KBM-7 (cell line): ENCODE data around the gene TUBG2.
"Not testable (repeated sequence)": the region's sequence is repeated elsewhere in the genome, so short reads cannot be mapped to it uniquely, and the experiment has no call there.

Source experiments
- DNase-seq: peaks from one replicate; pipeline ENCODE4 v3.0.0-alpha.2; 2015
- in situ Hi-C: fragments of 300-500 bp; cut with MboI; formaldehyde crosslinking; loops from 2 replicates; pipeline ENCODE4 v1.14.3; 2020; ENCODE audit warnings: low sequenced_read_pairs, low pct_unique_long_range_greater_than_20kb, mixed read lengths

TUBG2 gene

DNA sequence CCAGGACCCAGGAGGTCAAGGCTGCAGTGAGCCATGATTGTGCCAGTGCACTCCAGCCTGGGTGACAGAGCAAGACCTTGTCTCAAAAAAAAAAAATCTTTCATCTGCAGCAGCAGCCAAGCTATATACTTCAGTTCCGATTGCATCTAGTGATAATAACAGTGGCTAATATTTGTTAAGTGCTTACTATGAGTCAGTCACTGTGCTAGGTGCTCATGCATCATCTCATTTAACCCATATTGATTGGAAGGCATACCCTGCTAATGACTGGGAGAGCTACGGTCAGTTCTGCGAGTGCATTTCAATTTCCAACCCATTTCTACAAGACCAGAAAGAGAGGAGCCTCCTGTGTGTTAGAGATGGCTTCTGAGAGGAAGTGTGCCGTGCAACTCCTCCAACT is 7.7 kb upstream of the TUBG2 start:
- in situ Hi-C loops, result no loop called here

DNA sequence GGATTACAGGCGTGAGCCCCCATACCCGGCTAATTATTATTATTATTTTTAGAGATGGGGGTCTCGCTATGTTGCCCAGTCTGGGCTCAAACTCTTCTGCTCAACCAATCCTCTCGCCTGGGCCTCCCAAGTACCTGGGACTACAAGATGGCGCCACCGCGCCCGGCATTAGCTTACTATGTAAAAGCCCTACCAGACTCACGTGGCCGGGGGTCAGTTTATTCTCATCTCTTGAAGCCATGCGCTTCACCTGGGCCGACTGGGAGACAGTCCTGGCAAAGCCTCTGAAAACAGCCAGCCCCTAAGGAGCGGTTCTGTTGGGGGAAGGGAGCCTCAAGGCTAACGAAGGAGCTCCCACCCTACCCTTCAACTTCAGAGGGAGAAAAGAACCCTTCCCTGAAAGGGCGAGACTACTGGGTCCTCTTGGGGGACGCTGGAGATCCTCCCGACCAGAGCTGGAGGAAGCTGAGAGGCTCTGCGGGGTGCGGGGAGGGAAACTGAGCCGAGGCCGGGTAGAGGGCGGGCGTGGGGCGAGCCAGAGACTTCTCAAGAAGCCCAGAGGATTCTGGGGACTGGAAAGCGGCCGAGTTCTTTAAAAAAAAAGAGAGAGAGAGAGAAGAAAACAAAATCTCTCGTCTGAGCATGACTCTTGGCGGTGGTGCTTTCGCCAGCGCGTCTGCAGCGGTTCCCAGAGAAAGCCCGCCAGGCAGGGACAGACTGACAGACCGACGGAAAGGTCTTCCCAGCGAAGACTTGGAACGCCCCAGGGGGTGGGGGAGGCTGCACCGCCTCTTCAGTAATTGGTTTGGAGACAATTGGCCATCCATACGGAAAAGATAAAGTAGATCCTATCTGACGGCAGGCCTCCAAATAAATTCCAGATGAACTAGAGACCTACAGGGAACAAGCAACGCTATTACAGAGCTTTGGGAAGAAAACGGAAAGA is 5.6 kb upstream of the TUBG2 start:
- in situ Hi-C loops, result no loop called here
- no peak for DNase-seq

More for the DNA sequence above, 7.7 kb upstream of the TUBG2 start:
- DNase-seq, result no peak

GRCh38 chr17:42655528-42655927 is 3.6 kb upstream of the TUBG2 start:
- in situ Hi-C loops, result no loop called here
- no peak for DNase-seq

DNA sequence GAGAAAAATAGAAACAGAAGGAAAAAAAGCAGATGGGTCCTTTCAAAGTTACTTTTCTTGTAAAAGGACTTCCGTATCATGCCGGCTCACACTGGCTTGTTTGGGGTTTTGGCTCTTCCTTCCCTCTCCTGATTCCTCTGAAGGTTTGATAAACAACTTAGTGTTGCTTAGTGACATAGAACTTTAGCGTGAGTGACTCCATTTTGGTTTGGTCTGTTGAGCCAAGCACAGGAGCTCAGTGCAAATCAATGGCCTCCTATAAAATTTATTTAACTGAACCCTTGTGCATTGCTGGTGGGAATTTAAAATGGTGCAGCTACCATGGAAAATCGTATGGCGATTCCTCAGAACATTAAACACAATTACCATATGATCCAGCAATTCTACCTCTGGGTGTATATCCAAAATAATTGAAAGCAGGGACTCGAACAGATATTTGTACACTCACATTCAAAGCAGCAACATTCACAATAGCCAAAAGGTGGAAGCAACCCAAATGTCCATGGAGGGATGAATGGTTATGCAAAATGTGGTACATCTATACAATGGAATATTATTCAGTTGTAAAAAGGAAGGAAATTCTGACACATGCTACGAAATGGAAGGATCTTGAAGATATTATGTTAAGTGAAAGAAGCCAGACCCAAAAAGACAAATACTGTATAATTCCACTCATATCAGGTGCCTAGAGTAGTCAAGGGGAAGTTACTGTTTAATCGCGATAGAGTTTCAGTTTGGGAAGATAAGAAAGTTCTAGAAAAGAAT is 1.1 kb upstream of the TUBG2 start:
- in situ Hi-C loops, result no loop called here
- DNase-seq, result no peak

DNA sequence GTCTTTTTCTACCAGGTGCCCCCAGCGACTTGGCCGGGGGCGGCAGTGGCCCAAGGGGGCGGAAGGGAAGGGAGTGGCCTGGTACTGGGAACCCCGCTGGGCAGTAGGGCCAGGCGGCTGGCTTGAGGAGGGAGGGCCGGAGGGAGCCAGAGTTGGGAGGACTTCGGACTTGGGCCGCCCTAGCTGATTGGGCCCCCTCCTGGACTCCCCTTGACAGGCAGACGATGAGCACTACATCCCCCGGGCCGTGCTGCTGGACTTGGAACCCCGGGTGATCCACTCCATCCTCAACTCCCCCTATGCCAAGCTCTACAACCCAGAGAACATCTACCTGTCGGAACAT is 819 bp downstream of the TUBG2 start:
- DNase-seq, in situ Hi-C loops: not testable (repeated sequence)

GRCh38 chr17:42660692-42661345 is 1.7 kb downstream of the TUBG2 start:
- DNase-seq, result no peak
- in situ Hi-C loops, result no loop called here

- DNase-seq, result no peak
- in situ Hi-C loops, result no loop called here
These were observed 6.5 kb downstream of the TUBG2 start for GRCh38 chr17:42665581-42666001.

DNA sequence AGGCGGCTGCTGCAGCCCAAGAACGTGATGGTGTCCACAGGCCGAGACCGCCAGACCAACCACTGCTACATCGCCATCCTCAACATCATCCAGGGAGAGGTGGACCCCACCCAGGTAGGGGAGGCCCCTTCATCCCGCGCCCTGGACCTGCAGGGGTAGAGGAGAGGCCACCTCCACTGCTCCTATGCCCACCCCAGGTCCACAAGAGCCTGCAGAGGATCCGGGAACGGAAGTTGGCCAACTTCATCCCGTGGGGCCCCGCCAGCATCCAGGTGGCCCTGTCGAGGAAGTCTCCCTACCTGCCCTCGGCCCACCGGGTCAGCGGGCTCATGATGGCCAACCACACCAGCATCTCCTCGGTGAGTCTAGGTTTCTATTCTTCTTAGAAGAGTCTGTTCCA is 7.0 kb downstream of the TUBG2 start:
- in situ Hi-C loops, DNase-seq: not testable (repeated sequence)

GRCh38 chr17:42667088-42667951 is 8.2 kb downstream of the TUBG2 start:
- DNase-seq, result no peak
- in situ Hi-C loops, result no loop called here

DNA sequence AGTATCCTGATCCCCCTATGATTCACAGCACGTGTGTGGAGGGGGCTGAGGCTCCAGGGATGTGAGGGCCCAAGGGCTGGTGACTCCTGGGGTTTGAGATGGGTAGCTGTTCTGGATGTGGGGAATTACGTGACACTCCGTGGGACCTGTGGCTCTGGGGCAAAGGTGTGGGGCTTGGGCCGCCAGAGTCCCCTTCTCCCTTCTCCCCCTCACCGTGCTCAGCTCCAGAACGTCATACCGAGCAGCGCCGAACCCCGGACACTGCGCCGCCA is 10.6 kb downstream of the TUBG2 start:
- in situ Hi-C loops, result no loop called here
- no peak for DNase-seq

DNA sequence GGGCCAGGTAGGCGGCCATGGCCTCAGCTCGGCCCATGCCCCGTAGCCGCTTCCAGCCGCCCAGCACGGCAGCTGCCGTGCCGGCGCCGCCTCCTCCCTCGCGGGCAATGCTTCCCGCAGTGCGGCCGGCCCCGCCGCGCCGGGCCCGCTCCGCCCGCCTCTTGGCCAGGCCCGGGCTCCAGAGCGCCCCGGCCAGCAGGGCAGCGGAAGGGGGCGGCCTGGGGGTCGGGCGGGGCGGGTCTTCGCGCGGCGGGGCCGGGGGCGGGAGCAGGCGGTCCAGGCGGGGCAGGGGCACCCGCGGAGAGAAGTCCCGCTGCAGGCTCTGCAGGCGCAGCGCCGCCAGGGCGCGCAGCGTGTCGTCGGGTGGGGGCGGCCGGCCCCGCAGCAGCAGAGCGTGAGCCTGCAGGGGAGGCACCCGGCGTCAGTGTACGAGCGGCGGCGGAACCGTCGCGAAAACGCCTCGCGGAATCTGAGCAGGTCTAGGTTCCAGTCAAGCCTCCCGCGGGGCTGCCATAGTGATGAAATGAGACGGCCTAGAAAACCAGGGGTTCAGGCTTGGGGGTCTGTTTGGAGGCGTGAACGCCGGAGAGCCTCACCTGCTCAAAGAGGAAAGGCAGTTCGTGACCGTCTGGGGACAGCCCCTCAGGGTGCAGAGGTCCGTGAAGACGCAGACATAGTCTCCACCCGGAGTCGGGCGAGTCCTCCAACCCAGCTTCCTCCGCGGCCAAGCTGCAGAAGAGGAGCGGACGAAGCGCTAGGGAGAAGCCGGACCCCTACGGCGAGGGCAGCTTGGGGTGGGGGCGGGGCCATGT is 11.1 kb downstream of the TUBG2 start:
- DNase-seq, result no peak
- in situ Hi-C loops, result no loop called here

DNA sequence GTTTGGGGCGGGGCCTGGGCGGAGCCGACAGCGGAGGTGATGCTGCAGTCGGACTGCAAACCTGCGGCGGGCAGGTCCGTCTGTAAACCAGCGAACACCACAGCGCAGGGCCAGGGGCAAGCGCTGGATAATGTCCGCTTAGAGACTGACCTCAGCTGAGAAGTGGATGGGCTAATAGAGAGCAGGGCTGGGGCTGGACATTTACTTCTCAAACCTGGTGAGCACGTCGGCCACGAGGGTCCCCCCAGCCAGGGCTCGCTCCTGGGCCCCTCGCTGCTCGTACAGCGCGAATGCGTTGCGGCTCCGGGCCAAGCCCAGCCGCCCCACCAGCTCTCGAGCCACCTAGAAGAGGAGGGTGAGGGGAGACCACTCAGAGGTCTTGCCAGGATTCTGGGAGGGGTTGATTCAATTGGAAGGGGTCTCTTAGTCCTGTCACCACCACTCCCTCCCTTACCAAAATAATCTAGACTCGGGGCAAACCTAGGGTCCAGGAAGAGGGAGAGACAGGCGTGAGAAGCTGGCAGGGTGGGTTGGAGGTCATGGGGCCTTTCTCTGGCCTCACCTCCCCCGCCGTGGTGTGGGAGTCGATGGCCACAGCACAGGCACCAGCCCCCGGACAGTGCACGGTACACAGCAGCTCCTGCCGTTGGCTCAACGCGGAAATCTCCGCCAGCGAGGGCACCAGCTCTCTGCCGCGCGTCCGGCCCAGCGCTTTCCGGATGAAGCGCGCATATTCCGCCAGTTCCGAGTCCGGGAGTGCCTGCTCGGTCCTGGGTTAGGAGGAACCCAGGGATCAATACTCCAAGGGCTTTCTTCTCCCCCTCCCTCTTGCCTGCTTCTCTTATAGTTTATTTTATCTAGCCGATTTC is 11.9 kb downstream of the TUBG2 start:
- in situ Hi-C loops, result no loop called here

GRCh38 chr17:42672038-42672437 is 13.0 kb downstream of the TUBG2 start:
- in situ Hi-C loops, result no loop called here
- no peak for DNase-seq

More for the DNA sequence above, 11.9 kb downstream of the TUBG2 start:
- DNase-seq, result no peak

GRCh38 chr17:42673266-42673884 is 14.3 kb downstream of the TUBG2 start:
- no peak for DNase-seq
- in situ Hi-C loops, result no loop called here

- in situ Hi-C loops, result no loop called here
- DNase-seq, result peak; percentile 58
These were observed 15.0 kb downstream of the TUBG2 start for GRCh38 chr17:42673885-42674754.

- in situ Hi-C loops, result no loop called here
These were observed 15.8 kb downstream of the TUBG2 start for GRCh38 chr17:42674755-42675347.

More at GRCh38 chr17:42674755-42675347, 15.8 kb downstream of the TUBG2 start:
- no peak for DNase-seq
